B cell (primary cell): ENCODE results near the gene CAMK2G. TPM values are rescaled to one million over a fixed set of nuclear protein-coding genes. Genes with fewer than 3 reads are reported as not detected.
A peak's percentile ranks its signal among the peaks of the same experiment; 100 is the strongest.

Experiments used
- ATAC-seq: fragments of 200-7000 bp; cut with Tn5 transposase; one replicate; pipeline ENCODE4 v1.10.0; 2021; ENCODE audit warnings: low read depth, mild to moderate bottlenecking, moderate number of reproducible peaks, moderate library complexity
- CTCF ChIA-PET: fragments of 350-600 bp; sonication (Branson Sonifier 250); formaldehyde crosslinking; loops from one replicate; lab custom pipeline; 2021; ENCODE audit warnings: antibody characterized with exemption, inconsistent platforms; lab: Charles Lee
- POLR2A ChIA-PET: fragments of 350-600 bp; sonication (Branson Sonifier 250); formaldehyde crosslinking; loops from one replicate; lab custom pipeline; 2021; ENCODE audit warnings: antibody characterized with exemption; lab: Charles Lee
- DNase-seq: peaks from one replicate; pipeline ENCODE4 v3.0.0; 2013
- H2AFZ ChIP-seq: 2 replicates; pipeline ENCODE4 v1.6.1; 2012; ENCODE audit warnings: mild to moderate bottlenecking, low read depth, low read length; ENCODE audit not compliant: insufficient read depth, poor library complexity, severe bottlenecking
- H3K27ac ChIP-seq, 2 donors: 1 replicate in 1 of 2; 2 replicates in 1 of 2; pipeline ENCODE4 v1.5.1; 2012 to 2013; ENCODE audit warnings: low read length in 2 of 2, mild to moderate bottlenecking in 2 of 2, moderate library complexity in 1 of 2
- H3K27me3 ChIP-seq, 4 experiments: fragments of 200-600 bp in 1 of 4; sonication (generic) in 1 of 4; replicated peaks in 1 of 4; 1 replicate in 2 of 4; 2 replicates in 2 of 4; pipeline versions ENCODE4 v1.6.1 to v1.7.0; 2013 to 2016; ENCODE audit warnings: low read length in 3 of 4, mild to moderate bottlenecking in 2 of 4, mixed read lengths in 1 of 4, moderate library complexity in 1 of 4; ENCODE audit not compliant: insufficient read depth in 4 of 4, control insufficient read depth in 3 of 4; ENCODE audit errors: control extremely low read depth in 1 of 4
- H3K36me3 ChIP-seq, 2 experiments: replicated peaks in 1 of 2; 1 replicate in 1 of 2; 2 replicates in 1 of 2; pipeline versions ENCODE4 v1.6.1 to v1.7.1; 2013; ENCODE audit warnings: low read length in 1 of 2; ENCODE audit not compliant: insufficient read depth in 2 of 2, control insufficient read depth in 1 of 2; ENCODE audit errors: control extremely low read depth in 1 of 2, extremely low read depth in 1 of 2
- H3K4me1 ChIP-seq, 2 donors: fragments of 200-600 bp in 1 of 2; sonication (generic) in 1 of 2; 1 replicate in 1 of 2; 2 replicates in 1 of 2; pipeline versions ENCODE4 v1.5.1 to v1.6.1; 2013 to 2017; ENCODE audit warnings: low read length in 2 of 2; ENCODE audit not compliant: control insufficient read depth in 2 of 2, insufficient read depth in 2 of 2
- H3K4me2 ChIP-seq: replicated peaks from 2 replicates; pipeline ENCODE3; 2012; ENCODE audit warnings: mild to moderate bottlenecking, low read depth, low read length; ENCODE audit not compliant: poor library complexity, severe bottlenecking
- H3K4me3 ChIP-seq, 5 experiments: fragments of 200-600 bp in 1 of 5; sonication (generic) in 1 of 5; 1 replicate in 3 of 5; 2 replicates in 2 of 5; pipeline versions ENCODE4 v1.5.1 to v1.7.0; 2011 to 2016; ENCODE audit warnings: low read length in 4 of 5, mild to moderate bottlenecking in 4 of 5, low read depth in 2 of 5, control low read depth in 1 of 5, moderate library complexity in 1 of 5; ENCODE audit not compliant: insufficient read depth in 1 of 5; ENCODE audit errors: control extremely low read depth in 1 of 5, extremely low read depth in 1 of 5
- H3K79me2 ChIP-seq: fragments of 200-600 bp; sonication (generic); one replicate; pipeline ENCODE4 v1.6.0; 2016; ENCODE audit warnings: low read length; ENCODE audit not compliant: control insufficient read depth, insufficient read depth
- H3K9ac ChIP-seq: fragments of 200-600 bp; sonication (generic); 2 replicates; pipeline ENCODE4 v1.6.1; 2017; ENCODE audit warnings: mild to moderate bottlenecking, low read length, moderate library complexity
- H3K9me3 ChIP-seq, 3 donors: one replicate each; pipeline versions ENCODE4 v1.6.1 to v1.7.1; 2013; ENCODE audit warnings: low read length in 2 of 3; ENCODE audit not compliant: control insufficient read depth in 2 of 3, insufficient read depth in 1 of 3; ENCODE audit errors: control extremely low read depth in 1 of 3
- H4K20me1 ChIP-seq: 2 replicates; pipeline ENCODE4 v1.6.0; 2012; ENCODE audit warnings: mild to moderate bottlenecking, low read length; ENCODE audit not compliant: insufficient read depth, control insufficient read depth, poor library complexity, severe bottlenecking
- H3K27ac Mint-ChIP-seq: one replicate; pipeline ENCODE4 v1.8.0; 2021; ENCODE audit warnings: mixed read lengths
- H3K27me3 Mint-ChIP-seq: one replicate; pipeline ENCODE4 v1.8.0; 2021; ENCODE audit warnings: mixed read lengths
- H3K4me1 Mint-ChIP-seq: one replicate; pipeline ENCODE4 v1.8.0; 2021; ENCODE audit warnings: mixed read lengths
- H3K4me3 Mint-ChIP-seq: one replicate; pipeline ENCODE4 v1.8.0; 2021; ENCODE audit warnings: mixed read lengths
- H3K9me3 Mint-ChIP-seq: one replicate; pipeline ENCODE4 v1.8.0; 2022; ENCODE audit warnings: mixed read lengths; ENCODE audit not compliant: insufficient read depth
- CTCF ChIP-seq: fragments of 200-600 bp; IDR thresholded peaks from one replicate; pipeline ENCODE4 v1.8.0; 2022; ENCODE audit warnings: antibody characterized with exemption, mild to moderate bottlenecking
- EZH2 ChIP-seq: IDR thresholded peaks from 2 replicates; pipeline ENCODE4 v1.6.1; 2012; ENCODE audit warnings: borderline replicate concordance, low read depth, mild to moderate bottlenecking, moderate library complexity, low read length; ENCODE audit not compliant: insufficient read depth, poor library complexity, severe bottlenecking
- WGBS: methylation state at CpG from one replicate; pipeline ENCODE4 v1.1.5; 2013; ENCODE audit warnings: missing lambda C conversion rate; ENCODE audit not compliant: insufficient coverage; 5-methylcytosine and 5-hydroxymethylcytosine counted together
- intact Hi-C: fragments of 100-400 bp; cut with micrococcal nuclease; formaldehyde crosslinking; loops from one replicate; pipeline ENCODE4 v1.10.0; 2022
- polyA plus RNA-seq: library from polyadenylated mRNA; depleted of rRNA; stranded (reverse); fragments of >200 nt; gene quantifications from 2 replicates; pipeline ENCODE4 v1.2.3, GENCODE V29; 2012
- total RNA-seq, 2 donors: library from RNA; stranded (reverse); fragments of 120-200 nt in 1 of 2; gene quantifications; 1 replicate in 1 of 2; 2 replicates in 1 of 2; pipeline versions ENCODE4 v1.2.3 to v1.2.4, GENCODE V29; 2013 to 2022

Gene CAMK2G
- total and polyA plus RNA-seq, 2 donors (not counting 1 experiment from before 2014, with no cell fraction given): 42.7 to 48.7 TPM

GRCh38 chr10:73806176-73806950, 68.0 kb downstream of the CAMK2G start:
- no peak overlapping the region for H3K4me3 Mint-ChIP-seq
- Histone ChIP-seq H3K4me3 (no peak overlapping the region), H3K4me1 (peaks cover 12 to 34% of the 10 kb centered on the region in 2 donors), H3K9me3 (no peaks in the 10 kb centered on the region), H3K4me2 (no peak overlapping the region), H3K9ac (no peak overlapping the region), H3K27ac (no peak overlapping the region), H4K20me1 (peaks cover 46% of the 10 kb centered on the region), H3K27me3 (no peaks in the 10 kb centered on the region), H2AFZ (no peak overlapping the region), H3K79me2 (peaks cover 53% of the 10 kb centered on the region), H3K36me3 (peaks cover 2 to 67% of the 10 kb centered on the region in 2 experiments)
- 98% methylated on average over 14 of the region's 14 CpGs for whole genome bisulfite sequencing
- POLR2A ChIA-PET: interaction anchor here (0.9 kb wide), 1 partner anchor 34 kb away, joined by 5 read pairs; a partner anchor contains a TSS
- peak overlapping the region; percentile 27 for H3K27ac Mint-ChIP-seq
- TF ChIP-seq EZH2 (no peak), CTCF (no peak)
- intact Hi-C loops: no loop called here
- no peaks in the 10 kb centered on the region for H3K27me3 Mint-ChIP-seq
- no peak for DNase-seq
- CTCF ChIA-PET: no interaction called here
- no peaks in the 10 kb centered on the region for H3K9me3 Mint-ChIP-seq
- H3K4me1 Mint-ChIP-seq: peaks cover 39% of the 10 kb centered on the region
- ATAC-seq: no peak

- Histone ChIP-seq H3K4me1 (peaks cover 8 to 19% of the 10 kb centered on the region in 2 donors), H3K4me2 (peak overlapping the region; percentile 27), H3K9me3 (no peaks in the 10 kb centered on the region), H2AFZ (no peak overlapping the region), H3K79me2 (peaks cover 38% of the 10 kb centered on the region), H3K36me3 (peaks cover 2 to 78% of the 10 kb centered on the region in 2 experiments), H3K9ac (no peak overlapping the region), H4K20me1 (peaks cover 42% of the 10 kb centered on the region), H3K4me3 (no peak overlapping the region), H3K27ac (peak overlapping the region; percentile 6 to 68), H3K27me3 (no peaks in the 10 kb centered on the region)
- no peak overlapping the region for H3K4me3 Mint-ChIP-seq
- POLR2A ChIA-PET: interaction anchor here (1.3 kb wide), 1 partner anchor 20 kb away, joined by 6 read pairs; no protein-coding TSS in a partner anchor
- ATAC-seq: peak; percentile 63
- H3K9me3 Mint-ChIP-seq: no peaks in the 10 kb centered on the region
- CTCF ChIA-PET: no interaction called here
- intact Hi-C loops: no loop called here
- peak overlapping the region; percentile 84 for H3K27ac Mint-ChIP-seq
- H3K4me1 Mint-ChIP-seq: peaks cover 25% of the 10 kb centered on the region
- TF ChIP-seq EZH2 (no peak), CTCF (no peak)
- no peaks in the 10 kb centered on the region for H3K27me3 Mint-ChIP-seq
- DNase-seq: peak; percentile 43
Observed at GRCh38 chr10:73803680-73804286, 70.6 kb downstream of the CAMK2G start.
